ENCODE results near the gene WDR44.
"Not testable (repeated sequence)": the region's sequence is repeated elsewhere in the genome, so short reads cannot be mapped to it uniquely, and the experiment has no call there.

Gene WDR44, protein sequence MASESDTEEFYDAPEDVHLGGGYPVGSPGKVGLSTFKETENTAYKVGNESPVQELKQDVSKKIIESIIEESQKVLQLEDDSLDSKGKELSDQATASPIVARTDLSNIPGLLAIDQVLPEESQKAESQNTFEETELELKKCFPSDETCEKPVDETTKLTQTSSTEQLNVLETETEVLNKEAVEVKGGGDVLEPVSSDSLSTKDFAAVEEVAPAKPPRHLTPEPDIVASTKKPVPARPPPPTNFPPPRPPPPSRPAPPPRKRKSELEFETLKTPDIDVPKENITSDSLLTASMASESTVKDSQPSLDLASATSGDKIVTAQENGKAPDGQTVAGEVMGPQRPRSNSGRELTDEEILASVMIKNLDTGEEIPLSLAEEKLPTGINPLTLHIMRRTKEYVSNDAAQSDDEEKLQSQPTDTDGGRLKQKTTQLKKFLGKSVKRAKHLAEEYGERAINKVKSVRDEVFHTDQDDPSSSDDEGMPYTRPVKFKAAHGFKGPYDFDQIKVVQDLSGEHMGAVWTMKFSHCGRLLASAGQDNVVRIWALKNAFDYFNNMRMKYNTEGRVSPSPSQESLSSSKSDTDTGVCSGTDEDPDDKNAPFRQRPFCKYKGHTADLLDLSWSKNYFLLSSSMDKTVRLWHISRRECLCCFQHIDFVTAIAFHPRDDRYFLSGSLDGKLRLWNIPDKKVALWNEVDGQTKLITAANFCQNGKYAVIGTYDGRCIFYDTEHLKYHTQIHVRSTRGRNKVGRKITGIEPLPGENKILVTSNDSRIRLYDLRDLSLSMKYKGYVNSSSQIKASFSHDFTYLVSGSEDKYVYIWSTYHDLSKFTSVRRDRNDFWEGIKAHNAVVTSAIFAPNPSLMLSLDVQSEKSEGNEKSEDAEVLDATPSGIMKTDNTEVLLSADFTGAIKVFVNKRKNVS

DNA sequence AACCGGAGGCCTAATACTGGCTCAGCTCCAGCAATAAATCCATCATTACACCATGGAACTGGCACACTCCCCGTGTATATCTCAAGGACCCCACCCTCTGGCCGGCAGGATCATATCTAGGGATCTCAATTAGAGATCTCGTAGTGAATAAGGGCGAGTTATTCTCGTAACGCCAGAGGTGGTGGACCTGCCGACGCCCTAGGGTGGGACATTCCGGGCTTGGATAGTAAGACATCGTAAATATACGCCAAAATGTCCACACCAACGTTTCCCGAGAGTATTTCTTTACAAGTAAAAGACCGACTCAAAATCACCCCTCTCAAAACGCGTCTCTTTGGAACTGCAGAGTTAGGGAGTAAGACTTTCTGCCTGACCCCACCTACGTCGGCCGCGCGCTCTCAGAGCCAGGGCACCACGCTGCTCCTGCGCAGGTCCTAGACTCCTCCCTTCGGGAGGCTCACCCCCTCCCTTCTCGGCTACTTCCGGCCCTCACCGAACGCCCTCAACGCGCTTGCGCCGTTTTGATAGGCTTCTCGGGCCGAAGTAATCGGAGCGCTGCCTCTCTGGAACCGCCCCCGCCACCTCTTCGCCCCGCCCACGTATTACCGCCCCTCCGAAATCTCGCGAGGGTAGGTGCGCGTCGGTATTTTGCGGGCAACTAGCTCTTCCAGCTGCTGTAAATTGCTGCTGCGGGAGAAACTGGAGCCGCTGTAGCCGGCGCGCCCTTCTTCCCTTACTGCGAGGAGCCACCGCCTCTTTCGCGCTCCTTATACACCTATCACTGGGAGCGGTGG lies at the start of gene WDR44:
WDR44 (plus strand) TSS at position 643 of the 794 bp plus-strand sequence. CDS start 398 bp downstream, outside the sequence.
- peak within 1 kb of the TSS; percentile 76 for H3K27ac ChIP-seq (ENCODE audit: low read length)
- TF ChIP-seq, protein P1, sequence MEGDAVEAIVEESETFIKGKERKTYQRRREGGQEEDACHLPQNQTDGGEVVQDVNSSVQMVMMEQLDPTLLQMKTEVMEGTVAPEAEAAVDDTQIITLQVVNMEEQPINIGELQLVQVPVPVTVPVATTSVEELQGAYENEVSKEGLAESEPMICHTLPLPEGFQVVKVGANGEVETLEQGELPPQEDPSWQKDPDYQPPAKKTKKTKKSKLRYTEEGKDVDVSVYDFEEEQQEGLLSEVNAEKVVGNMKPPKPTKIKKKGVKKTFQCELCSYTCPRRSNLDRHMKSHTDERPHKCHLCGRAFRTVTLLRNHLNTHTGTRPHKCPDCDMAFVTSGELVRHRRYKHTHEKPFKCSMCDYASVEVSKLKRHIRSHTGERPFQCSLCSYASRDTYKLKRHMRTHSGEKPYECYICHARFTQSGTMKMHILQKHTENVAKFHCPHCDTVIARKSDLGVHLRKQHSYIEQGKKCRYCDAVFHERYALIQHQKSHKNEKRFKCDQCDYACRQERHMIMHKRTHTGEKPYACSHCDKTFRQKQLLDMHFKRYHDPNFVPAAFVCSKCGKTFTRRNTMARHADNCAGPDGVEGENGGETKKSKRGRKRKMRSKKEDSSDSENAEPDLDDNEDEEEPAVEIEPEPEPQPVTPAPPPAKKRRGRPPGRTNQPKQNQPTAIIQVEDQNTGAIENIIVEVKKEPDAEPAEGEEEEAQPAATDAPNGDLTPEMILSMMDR (IDR thresholded peaks at IDR 0.05; ENCODE audit: low read depth, low read length), result no peak
- no peak for TF ChIP-seq EZH2phosphoT487 (IDR thresholded peaks at IDR 0.05; ENCODE audit: low read depth)
- peak within 1 kb of the TSS; percentile 86 for H3K9ac ChIP-seq (ENCODE audit: low read length)
- H2AFZ ChIP-seq (ENCODE audit: low read depth, low read length), result peak within 1 kb of the TSS; percentile 93
- peaks cover 32% of the 10 kb centered on the region for H3K4me1 ChIP-seq (ENCODE audit: low read length)
- H3K27me3 ChIP-seq (ENCODE audit: low read depth, low read length), result no peaks in the 10 kb centered on the region
- peak within 1 kb of the TSS; percentile 94 for H3K4me2 ChIP-seq (ENCODE audit: low read length)
- H3K9me3 ChIP-seq (ENCODE audit: insufficient read depth, low read length), result no peaks in the 10 kb centered on the region
- H3K4me3 ChIP-seq (ENCODE audit: low read length), result peak within 1 kb of the TSS; percentile 95
- H4K20me1 ChIP-seq (ENCODE audit: insufficient read depth, low read length), result peaks cover 16% of the 10 kb centered on the region
- peaks cover 46% of the 10 kb centered on the region for H3K79me2 ChIP-seq (ENCODE audit: low read length)
- H3K36me3 ChIP-seq (replicated peaks; ENCODE audit: low read depth, low read length), result no peaks in the 10 kb centered on the region

DNA sequence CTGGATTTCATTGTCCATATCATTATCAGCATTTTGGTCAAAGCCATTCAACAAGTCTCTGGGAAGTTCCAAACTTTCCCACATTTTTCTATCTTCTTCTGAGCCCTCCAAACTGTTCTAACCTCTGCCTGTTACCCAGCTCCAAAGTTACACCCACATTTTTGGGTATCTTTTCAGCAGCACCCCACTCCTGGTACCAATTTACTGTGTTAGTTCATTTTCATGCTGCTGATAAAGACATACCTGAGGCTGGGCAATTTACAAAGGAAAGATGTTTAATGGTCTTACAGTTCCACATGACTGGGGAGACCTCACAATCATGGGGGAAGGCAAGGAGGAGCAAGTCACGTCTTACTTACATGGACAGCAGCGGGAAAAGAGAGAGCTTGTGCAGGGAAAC lies 40.1 kb upstream of the WDR44 start:
- not testable (repeated sequence) for H3K4me2 ChIP-seq (ENCODE audit: low read length); H3K36me3 ChIP-seq (replicated peaks; ENCODE audit: low read depth, low read length); H3K79me2 ChIP-seq (ENCODE audit: low read length); H3K4me3 ChIP-seq (ENCODE audit: low read length); H2AFZ ChIP-seq (ENCODE audit: low read depth, low read length); H3K9me3 ChIP-seq (ENCODE audit: insufficient read depth, low read length); H4K20me1 ChIP-seq (ENCODE audit: insufficient read depth, low read length); H3K4me1 ChIP-seq (ENCODE audit: low read length); H3K9ac ChIP-seq (ENCODE audit: low read length); H3K27me3 ChIP-seq (ENCODE audit: low read depth, low read length); H3K27ac ChIP-seq (ENCODE audit: low read length)

DNA sequence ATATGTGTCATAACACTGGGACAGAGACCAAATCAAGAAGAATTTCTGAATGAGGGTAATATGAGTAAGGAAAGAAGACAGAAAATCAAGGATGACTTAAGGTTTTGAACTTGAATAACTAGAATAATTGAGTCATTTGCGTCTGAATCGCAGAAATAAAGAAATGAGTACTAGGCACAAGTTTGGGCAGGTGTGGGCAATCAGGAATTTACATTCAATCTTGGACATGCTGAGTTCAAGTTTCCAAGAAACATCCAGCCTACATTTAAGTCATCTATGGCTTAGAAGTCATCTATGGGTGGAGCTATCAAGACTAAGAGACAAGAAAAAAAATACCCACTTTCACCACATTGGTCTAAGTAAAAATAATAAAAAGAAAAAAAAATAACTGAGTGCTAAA lies 30.4 kb upstream of the WDR44 start:
- Histone ChIP-seq H2AFZ (ENCODE audit: low read depth, low read length) (no peak overlapping the region), H3K36me3 (replicated peaks; ENCODE audit: low read depth, low read length) (no peaks in the 10 kb centered on the region), H3K27me3 (ENCODE audit: low read depth, low read length) (no peaks in the 10 kb centered on the region), H3K9me3 (ENCODE audit: insufficient read depth, low read length) (no peaks in the 10 kb centered on the region), H3K9ac (ENCODE audit: low read length) (no peak overlapping the region), H4K20me1 (ENCODE audit: insufficient read depth, low read length) (no peaks in the 10 kb centered on the region), H3K79me2 (ENCODE audit: low read length) (no peaks in the 10 kb centered on the region), H3K4me1 (ENCODE audit: low read length) (no peaks in the 10 kb centered on the region), H3K4me3 (ENCODE audit: low read length) (no peak overlapping the region), H3K27ac (ENCODE audit: low read length) (no peak overlapping the region), H3K4me2 (ENCODE audit: low read length) (no peak overlapping the region)
- TF ChIP-seq, protein P1 (IDR thresholded peaks at IDR 0.05; ENCODE audit: low read depth, low read length), result no peak
- TF ChIP-seq EZH2phosphoT487 (IDR thresholded peaks at IDR 0.05; ENCODE audit: low read depth), result no peak

DNA sequence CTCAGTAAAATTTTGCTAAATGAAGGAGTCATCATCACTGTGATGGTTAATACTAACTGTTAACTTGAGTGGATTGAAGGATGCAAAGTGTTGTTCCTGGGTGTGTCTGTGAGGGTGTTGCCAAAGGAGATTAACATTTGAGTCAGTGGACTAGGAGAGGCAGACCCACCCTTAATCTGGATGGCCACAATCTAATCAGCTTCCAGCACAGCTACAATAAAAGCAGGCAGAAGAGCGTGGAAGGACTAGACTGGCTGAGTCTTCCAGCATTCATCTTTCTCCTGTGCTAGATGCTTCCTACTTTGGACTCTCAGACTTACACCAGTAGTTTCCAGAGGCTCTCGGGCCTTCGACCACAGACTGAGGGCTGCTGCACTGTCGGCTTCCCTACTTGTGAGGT lies 21.3 kb upstream of the WDR44 start:
- Histone ChIP-seq H2AFZ (ENCODE audit: low read depth, low read length) (no peak overlapping the region), H3K36me3 (replicated peaks; ENCODE audit: low read depth, low read length) (no peaks in the 10 kb centered on the region), H3K4me2 (ENCODE audit: low read length) (no peak overlapping the region), H3K4me1 (ENCODE audit: low read length) (peaks cover 26% of the 10 kb centered on the region), H3K27me3 (ENCODE audit: low read depth, low read length) (no peaks in the 10 kb centered on the region), H3K27ac (ENCODE audit: low read length) (no peak overlapping the region), H3K9ac (ENCODE audit: low read length) (no peak overlapping the region), H3K79me2 (ENCODE audit: low read length) (no peaks in the 10 kb centered on the region), H4K20me1 (ENCODE audit: insufficient read depth, low read length) (no peaks in the 10 kb centered on the region), H3K4me3 (ENCODE audit: low read length) (no peak overlapping the region), H3K9me3 (ENCODE audit: insufficient read depth, low read length) (no peaks in the 10 kb centered on the region)
- TF ChIP-seq EZH2phosphoT487 (IDR thresholded peaks at IDR 0.05; ENCODE audit: low read depth), result no peak
- TF ChIP-seq, protein P1 (IDR thresholded peaks at IDR 0.05; ENCODE audit: low read depth, low read length), result no peak
